ENCODE measurements around the gene DAZAP2. TPM values are rescaled to one million over a fixed set of nuclear protein-coding genes. Genes with fewer than 3 reads are reported as not detected.

Gene DAZAP2
- total and polyA plus RNA-seq, 9 of the 15 experiments (the other 6 are each of a cell fraction or from before 2014, with no cell fraction given) = 116 to 668 (median 227) TPM

GRCh38 chr12:51246254-51246853 lies 7.7 kb downstream of the DAZAP2 start (continued):
- TF ChIP-seq ZBTB2 (IDR thresholded peaks at IDR 0.05) = 0 out of 2 replicates have a peak, but pooled peaks have one; percentile 76
- no peak for TF ChIP-seq ARID2 (IDR thresholded peaks at IDR 0.05)
- TF ChIP-seq KLF16 (IDR thresholded peaks at IDR 0.05) = peak; percentile 65; the same call in 1 of the 2 replicates
- TF ChIP-seq SP1 (CRISPR knock-in tag; IDR thresholded peaks at IDR 0.05) = no peak; the same call in 1 of the 2 replicates
- TF ChIP-seq HINFP (tag; conservative IDR thresholded peaks at IDR 0.05; ENCODE audit: low read depth) = 0 out of 2 replicates have a peak, but pooled peaks have one; percentile 53
- TF ChIP-seq SIN3B (IDR thresholded peaks at IDR 0.05; ENCODE audit: low read depth) = no peak
- TF ChIP-seq USF2 (CRISPR knock-in tag; IDR thresholded peaks at IDR 0.05) = no peak
- TF ChIP-seq NFE2L1 (tag; IDR thresholded peaks at IDR 0.05; ENCODE audit: borderline replicate concordance, low read depth) = no peak
- TF ChIP-seq E2F3 (CRISPR knock-in tag; IDR thresholded peaks at IDR 0.05) = peak; percentile 88
- TF ChIP-seq EP300 (IDR thresholded peaks at IDR 0.05; ENCODE audit: low read length) = peak; percentile 90
- peak; percentile 45; the same call in 1 of the 2 replicates for TF ChIP-seq ZNF561 (CRISPR knock-in tag; conservative IDR thresholded peaks at IDR 0.05)
- peak; percentile 63; the same call in 1 of the 2 replicates for TF ChIP-seq ZNF830 (CRISPR knock-in tag; IDR thresholded peaks at IDR 0.05)
- TF ChIP-seq SNIP1 (IDR thresholded peaks at IDR 0.05; ENCODE audit: low read depth) = no peak
- peak; percentile 93 for TF ChIP-seq MEF2D (tag; conservative IDR thresholded peaks at IDR 0.05; ENCODE audit: low read depth)
- peak in 1 of 2 experiments; percentile 61; a peak in 1 of 4 replicates for TF ChIP-seq TBL1XR1 (IDR thresholded peaks at IDR 0.05; ENCODE audit: low read length in 2 of 2)
- TF ChIP-seq CEBPG (CRISPR knock-in tag; IDR thresholded peaks at IDR 0.05) = no peak
- 0 out of 4 replicates have a peak, but pooled peaks of 1 of the 2 experiments have one; percentile 29 for TF ChIP-seq CEBPG (tag; conservative IDR thresholded peaks at IDR 0.05 in 1 of 2, IDR thresholded peaks at IDR 0.05 in 1 of 2)
- peak; percentile 62 for TF ChIP-seq E2F8 (IDR thresholded peaks at IDR 0.05; ENCODE audit: low read depth, partially characterized antibody)
- peak; percentile 55; the same call in 1 of the 2 replicates for TF ChIP-seq POLR2AphosphoS2 (IDR thresholded peaks at IDR 0.05; ENCODE audit: low read length)

Measured in K562 (cell line).